Ascending aorta (tissue), 2 donors: Measurements from ENCODE around the gene ENDOV. TPM values are rescaled to one million over a fixed set of nuclear protein-coding genes. Genes with fewer than 3 reads are reported as not detected.

Experiments
- DNase-seq, 2 donors: peaks; one replicate each; pipeline ENCODE4 v3.0.0-alpha.2; 2019; ENCODE audit warnings: low spot score in 2 of 2
- H3K27ac ChIP-seq, 2 donors: fragments of 200-600 bp; sonication (generic); one replicate each; pipeline ENCODE4 v1.5.1; 2016 to 2017; ENCODE audit warnings: mild to moderate bottlenecking in 1 of 2
- H3K27me3 ChIP-seq: fragments of 200-600 bp; sonication (generic); one replicate; pipeline ENCODE4 v1.5.1; 2017
- H3K36me3 ChIP-seq, 2 donors: fragments of 200-600 bp; sonication (generic); one replicate each; pipeline ENCODE4 v1.5.1; 2016
- H3K4me1 ChIP-seq, 2 donors: fragments of 200-600 bp; sonication (generic); one replicate each; pipeline ENCODE4 v1.5.1; 2016 to 2017; ENCODE audit warnings: mild to moderate bottlenecking in 1 of 2
- H3K4me3 ChIP-seq, 2 donors: fragments of 200-600 bp; sonication (generic); one replicate each; pipeline ENCODE4 v1.5.1; 2016 to 2017; ENCODE audit warnings: mild to moderate bottlenecking in 1 of 2
- H3K9me3 ChIP-seq, 2 donors: fragments of 200-600 bp; sonication (generic); one replicate each; pipeline ENCODE4 v1.5.1; 2016
- intact Hi-C: fragments of 100-400 bp; cut with DNase I; formaldehyde crosslinking; loops from one replicate; pipeline ENCODE4 v1.15.1; 2023
- total RNA-seq: library from RNA; depleted of rRNA; stranded (reverse); fragments of >200 nt; gene quantifications from one replicate; pipeline ENCODE4 v1.1.0, GENCODE V29; 2016
- TF ChIP-seq, protein P1 (sequence below), 3 experiments: fragments of 200-600 bp in 2 of 3; fragments of 450-650 bp in 1 of 3; sonication (generic) in 2 of 3; IDR thresholded peaks; one replicate each; pipeline ENCODE4 v1.5.1; 2016 to 2019; ENCODE audit warnings: antibody characterized with exemption in 3 of 3, mild to moderate bottlenecking in 1 of 3, moderate library complexity in 1 of 3

The ENDOV gene
- total RNA-seq, 1 donor from 2014 or later, result 18.0 TPM

DNA sequence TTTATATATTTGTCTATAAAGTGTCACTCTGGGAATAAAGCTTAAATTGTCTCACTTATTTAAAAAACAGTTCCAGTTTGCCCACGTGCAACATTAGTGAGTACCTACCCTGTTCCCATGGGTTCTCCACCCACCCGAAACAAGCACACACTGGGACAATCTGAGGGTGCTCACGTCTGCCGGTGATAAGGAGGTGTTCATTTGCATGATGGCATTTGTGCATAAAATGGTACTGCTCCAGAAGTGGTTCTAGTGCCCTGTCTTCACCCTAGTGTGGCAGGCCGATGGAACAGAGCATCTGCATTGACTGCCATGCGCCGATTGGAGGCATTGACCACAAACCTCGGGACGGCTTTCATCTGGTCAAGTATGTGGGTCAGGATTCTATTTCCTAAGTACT lies 35.6 kb upstream of the ENDOV start:
- Histone ChIP-seq H3K4me3 (no peak overlapping the region), H3K27ac (no peak overlapping the region), H3K4me1 (no peaks in the 10 kb centered on the region), H3K9me3 (no peaks in the 10 kb centered on the region), H3K27me3 (no peaks in the 10 kb centered on the region), H3K36me3 (peaks cover 85 to 100% of the 10 kb centered on the region in 2 donors)
- no peak for DNase-seq
- TF ChIP-seq, protein P1, sequence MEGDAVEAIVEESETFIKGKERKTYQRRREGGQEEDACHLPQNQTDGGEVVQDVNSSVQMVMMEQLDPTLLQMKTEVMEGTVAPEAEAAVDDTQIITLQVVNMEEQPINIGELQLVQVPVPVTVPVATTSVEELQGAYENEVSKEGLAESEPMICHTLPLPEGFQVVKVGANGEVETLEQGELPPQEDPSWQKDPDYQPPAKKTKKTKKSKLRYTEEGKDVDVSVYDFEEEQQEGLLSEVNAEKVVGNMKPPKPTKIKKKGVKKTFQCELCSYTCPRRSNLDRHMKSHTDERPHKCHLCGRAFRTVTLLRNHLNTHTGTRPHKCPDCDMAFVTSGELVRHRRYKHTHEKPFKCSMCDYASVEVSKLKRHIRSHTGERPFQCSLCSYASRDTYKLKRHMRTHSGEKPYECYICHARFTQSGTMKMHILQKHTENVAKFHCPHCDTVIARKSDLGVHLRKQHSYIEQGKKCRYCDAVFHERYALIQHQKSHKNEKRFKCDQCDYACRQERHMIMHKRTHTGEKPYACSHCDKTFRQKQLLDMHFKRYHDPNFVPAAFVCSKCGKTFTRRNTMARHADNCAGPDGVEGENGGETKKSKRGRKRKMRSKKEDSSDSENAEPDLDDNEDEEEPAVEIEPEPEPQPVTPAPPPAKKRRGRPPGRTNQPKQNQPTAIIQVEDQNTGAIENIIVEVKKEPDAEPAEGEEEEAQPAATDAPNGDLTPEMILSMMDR (IDR thresholded peaks at IDR 0.05), result no peak
- intact Hi-C loops, result no loop called here

DNA sequence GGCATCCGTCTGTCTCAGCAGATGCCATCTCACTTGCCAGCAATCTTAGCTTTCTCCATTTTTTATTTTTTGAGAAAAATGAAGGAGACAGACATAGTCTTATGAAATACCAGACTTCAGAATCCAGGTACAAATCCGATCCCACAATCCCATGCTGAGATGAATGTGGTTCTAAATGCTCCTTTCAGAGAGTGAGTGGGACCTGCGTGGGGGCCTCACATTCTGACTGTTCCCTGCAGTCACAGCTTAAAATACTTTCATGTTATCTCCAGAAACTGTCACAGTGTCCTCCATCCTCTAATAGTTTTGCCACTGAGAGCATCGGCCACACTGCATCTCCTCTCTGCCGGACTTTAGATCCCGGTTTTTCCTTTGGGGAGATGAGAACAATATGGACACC lies 34.9 kb upstream of the ENDOV start:
- Histone ChIP-seq H3K4me1 (no peaks in the 10 kb centered on the region), H3K4me3 (no peak overlapping the region), H3K36me3 (peaks cover 87 to 100% of the 10 kb centered on the region in 2 donors), H3K27me3 (no peaks in the 10 kb centered on the region), H3K27ac (no peak overlapping the region), H3K9me3 (no peaks in the 10 kb centered on the region)
- TF ChIP-seq, protein P1 (IDR thresholded peaks at IDR 0.05), result no peak
- intact Hi-C loops, result no loop called here
- no peak for DNase-seq

DNA sequence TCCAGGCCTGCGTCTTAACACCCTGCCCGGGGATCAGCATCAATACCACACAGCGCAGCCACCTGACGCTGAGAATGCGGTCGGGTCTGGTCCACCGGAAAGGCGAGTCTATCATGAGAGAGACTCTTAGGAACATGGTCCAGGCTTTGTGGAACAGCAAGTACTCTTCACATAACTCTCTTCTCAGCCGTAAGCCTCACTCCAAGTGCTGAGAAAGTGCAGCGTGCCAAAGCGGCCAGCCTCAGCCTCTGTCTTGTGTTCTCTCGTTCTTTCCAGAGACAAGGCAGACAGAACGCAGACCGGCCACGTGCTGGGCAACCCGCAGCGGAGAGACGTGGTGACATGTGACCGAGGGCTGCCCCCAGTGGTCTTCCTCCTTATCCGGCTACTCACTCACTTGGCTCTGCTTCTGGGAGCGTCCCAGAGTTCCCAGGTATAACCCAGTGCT lies 34.4 kb upstream of the ENDOV start:
- no peaks in the 10 kb centered on the region for H3K9me3 ChIP-seq
- H3K27ac ChIP-seq, result no peak overlapping the region
- intact Hi-C loops, result no loop called here
- TF ChIP-seq, protein P1 (IDR thresholded peaks at IDR 0.05), result no peak
- H3K36me3 ChIP-seq, result peaks cover 87 to 100% of the 10 kb centered on the region in 2 donors
- DNase-seq, result no peak
- H3K27me3 ChIP-seq, result no peaks in the 10 kb centered on the region
- H3K4me3 ChIP-seq, result no peak overlapping the region
- no peaks in the 10 kb centered on the region for H3K4me1 ChIP-seq

DNA sequence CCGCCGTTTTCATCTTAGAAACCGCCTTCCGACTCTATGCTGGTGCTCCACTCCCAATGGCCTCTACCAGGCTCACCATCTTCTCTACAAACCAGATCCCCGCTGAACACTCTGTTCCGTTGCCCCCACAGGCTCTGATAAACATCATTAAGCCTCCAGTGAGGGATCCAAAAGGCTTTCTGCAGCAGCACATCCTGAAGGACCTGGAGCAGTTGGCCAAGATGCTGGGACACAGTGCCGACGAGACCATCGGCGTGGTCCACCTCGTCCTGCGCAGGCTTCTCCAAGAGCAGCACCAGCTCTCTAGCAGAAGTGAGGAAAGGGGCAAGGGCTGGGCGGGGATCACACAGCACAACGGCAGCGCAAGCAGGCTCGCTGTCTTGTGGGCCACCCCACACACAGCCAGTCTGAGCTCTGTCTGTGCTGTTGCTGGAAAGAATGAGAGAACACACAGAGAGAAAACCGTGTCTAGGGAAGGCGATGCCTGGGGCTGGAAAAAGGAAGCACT lies 33.5 kb upstream of the ENDOV start:
- Histone ChIP-seq H3K36me3 (peaks cover 87 to 100% of the 10 kb centered on the region in 2 donors), H3K4me3 (no peak overlapping the region), H3K27me3 (no peaks in the 10 kb centered on the region), H3K4me1 (no peaks in the 10 kb centered on the region), H3K9me3 (no peaks in the 10 kb centered on the region), H3K27ac (no peak overlapping the region)
- TF ChIP-seq, protein P1 (IDR thresholded peaks at IDR 0.05), result no peak
- no peak for DNase-seq
- intact Hi-C loops, result no loop called here

DNA sequence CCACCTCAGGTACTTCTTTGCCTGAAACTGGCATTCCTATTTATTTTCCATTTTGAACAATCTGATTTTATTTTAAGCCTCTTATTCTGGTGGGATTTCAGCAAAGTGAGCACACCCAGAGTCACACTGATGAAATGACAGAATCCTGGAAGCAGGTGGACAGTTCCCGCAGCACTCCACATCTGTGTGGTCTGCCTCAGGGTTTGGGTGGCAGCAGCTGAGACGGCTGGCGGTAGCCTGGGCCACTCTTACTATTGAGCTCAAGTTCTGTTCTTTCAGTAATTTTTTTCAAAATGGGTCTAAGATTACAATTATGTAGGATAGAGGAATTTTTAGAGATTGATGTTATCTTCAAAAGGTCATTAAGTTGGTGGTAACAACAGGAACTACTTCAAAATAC lies 32.5 kb upstream of the ENDOV start:
- Histone ChIP-seq H3K4me3 (no peak overlapping the region), H3K27ac (no peak overlapping the region), H3K4me1 (no peaks in the 10 kb centered on the region), H3K36me3 (peaks cover 87 to 100% of the 10 kb centered on the region in 2 donors), H3K27me3 (no peaks in the 10 kb centered on the region), H3K9me3 (no peaks in the 10 kb centered on the region)
- intact Hi-C loops, result no loop called here
- TF ChIP-seq, protein P1 (IDR thresholded peaks at IDR 0.05), result no peak
- no peak for DNase-seq

DNA sequence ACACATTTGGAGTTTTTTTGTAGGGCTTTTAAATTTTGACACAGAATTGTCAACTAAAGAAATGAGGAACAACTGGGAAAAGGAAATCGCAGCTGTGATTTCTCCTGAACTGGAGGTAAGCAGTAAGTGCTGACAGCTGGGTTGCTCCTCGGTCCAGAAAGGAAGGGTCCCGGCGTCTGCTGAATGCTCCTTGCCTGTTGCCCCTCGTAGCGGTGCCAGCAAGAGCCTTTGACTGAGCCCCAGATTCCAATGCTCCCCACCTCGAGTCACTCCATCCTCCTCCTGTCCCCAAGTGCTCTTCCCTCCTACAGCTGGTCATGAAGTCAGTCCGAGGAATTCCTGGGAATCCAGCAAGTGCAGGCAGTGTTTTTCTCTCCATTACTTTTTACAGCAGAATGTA lies 32.0 kb upstream of the ENDOV start:
- DNase-seq, result no peak
- Histone ChIP-seq H3K27me3 (no peaks in the 10 kb centered on the region), H3K27ac (no peak overlapping the region), H3K36me3 (peaks cover 86 to 98% of the 10 kb centered on the region in 2 donors), H3K4me3 (no peak overlapping the region), H3K4me1 (no peaks in the 10 kb centered on the region), H3K9me3 (no peaks in the 10 kb centered on the region)
- intact Hi-C loops, result no loop called here
- TF ChIP-seq, protein P1 (IDR thresholded peaks at IDR 0.05), result no peak
